Urinary bladder (tissue), 4 donors: ENCODE data around the gene HOXD3. TPM values are rescaled to one million over a fixed set of nuclear protein-coding genes. Genes with fewer than 3 reads are reported as not detected.

ENCODE experiments used
- DNase-seq: peaks from one replicate; pipeline ENCODE4 v3.0.0-alpha.2; 2015; ENCODE audit errors: extremely low spot score
- H3K27ac ChIP-seq: one replicate; pipeline ENCODE4 v1.5.1; 2013; ENCODE audit warnings: low read depth, mild to moderate bottlenecking, moderate library complexity
- H3K36me3 ChIP-seq: one replicate; pipeline ENCODE4 v1.6.1; 2013; ENCODE audit warnings: mild to moderate bottlenecking, moderate library complexity; ENCODE audit not compliant: insufficient read depth
- H3K4me1 ChIP-seq: one replicate; pipeline ENCODE4 v1.6.1; 2013; ENCODE audit warnings: mild to moderate bottlenecking, moderate library complexity; ENCODE audit not compliant: insufficient read depth
- H3K4me3 ChIP-seq: one replicate; pipeline ENCODE4 v1.5.1; 2013; ENCODE audit warnings: low read depth, low read length
- WGBS: extraction: QIAGEN DNeasy Blood & Tissue Kit; methylation state at CpG from one replicate; pipeline ENCODE4 v1.1.7; 2013; 5-methylcytosine and 5-hydroxymethylcytosine counted together
- polyA plus RNA-seq: library from polyadenylated mRNA; stranded (reverse); fragments of 200-250 nt; gene quantifications from one replicate; pipeline ENCODE4 v1.2.3, GENCODE V29; 2013
- total RNA-seq: library from RNA; depleted of rRNA; stranded (reverse); fragments of >200 nt; gene quantifications from one replicate; pipeline ENCODE4 v1.2.3, GENCODE V29; 2014
- donor health status: healthy with polysubstance abuse.
- donor health status: healthy.

Gene HOXD3
- total and polyA plus RNA-seq, 2 donors = 1.6 to 5.2 TPM

- Histone ChIP-seq H3K36me3 (no peaks in the 10 kb centered on the region), H3K27ac (no peak overlapping the region), H3K4me1 (no peaks in the 10 kb centered on the region), H3K4me3 (no peak overlapping the region)
- WGBS = 16% methylated on average over 26 of the region's 26 CpGs
- no peak for DNase-seq
Measured at GRCh38 chr2:176165370-176166050, 8.4 kb downstream of the HOXD3 start.

- Histone ChIP-seq H3K27ac (no peak overlapping the region), H3K36me3 (no peaks in the 10 kb centered on the region), H3K4me1 (no peaks in the 10 kb centered on the region), H3K4me3 (no peak overlapping the region)
- no peak for DNase-seq
- WGBS = 43% methylated on average over 2 of the region's 2 CpGs
Measured at GRCh38 chr2:176166272-176166671, 9.2 kb downstream of the HOXD3 start.

GRCh38 chr2:176167398-176167797, 10.3 kb downstream of the HOXD3 start:
- Histone ChIP-seq H3K27ac (no peak overlapping the region), H3K36me3 (no peaks in the 10 kb centered on the region), H3K4me1 (no peaks in the 10 kb centered on the region), H3K4me3 (no peak overlapping the region)
- 73% methylated on average over 1 of the region's 1 CpG for WGBS
- no peak for DNase-seq

GRCh38 chr2:176169181-176169580, 12.1 kb downstream of the HOXD3 start:
- DNase-seq = no peak
- Histone ChIP-seq H3K4me1 (no peaks in the 10 kb centered on the region), H3K36me3 (no peaks in the 10 kb centered on the region), H3K27ac (no peak overlapping the region), H3K4me3 (no peak overlapping the region)
- WGBS = 77% methylated on average over 5 of the region's 5 CpGs

GRCh38 chr2:176169711-176170110, 12.6 kb downstream of the HOXD3 start:
- H3K27ac ChIP-seq = no peak overlapping the region
- WGBS = 69% methylated on average over 2 of the region's 2 CpGs

GRCh38 chr2:176170602-176171305, 13.6 kb downstream of the HOXD3 start:
- no peaks in the 10 kb centered on the region for H3K36me3 ChIP-seq
- H3K4me3 ChIP-seq = no peak overlapping the region
- 90% methylated on average over 1 of the region's 1 CpG for WGBS
- no peaks in the 10 kb centered on the region for H3K4me1 ChIP-seq
- no peak overlapping the region for H3K27ac ChIP-seq
- no peak for DNase-seq

More at GRCh38 chr2:176169711-176170110, 12.6 kb downstream of the HOXD3 start:
- H3K4me3 ChIP-seq = no peak overlapping the region
- no peak for DNase-seq
- no peaks in the 10 kb centered on the region for H3K36me3 ChIP-seq
- no peaks in the 10 kb centered on the region for H3K4me1 ChIP-seq

GRCh38 chr2:176171351-176172006, 14.4 kb downstream of the HOXD3 start:
- H3K4me3 ChIP-seq = no peak overlapping the region
- H3K27ac ChIP-seq = no peak overlapping the region
- 11% methylated on average over 51 of the region's 51 CpGs for WGBS
- H3K36me3 ChIP-seq = no peaks in the 10 kb centered on the region
- DNase-seq = no peak
- no peaks in the 10 kb centered on the region for H3K4me1 ChIP-seq

- no peak for DNase-seq
- Histone ChIP-seq H3K36me3 (no peaks in the 10 kb centered on the region), H3K4me3 (no peak overlapping the region), H3K4me1 (no peaks in the 10 kb centered on the region), H3K27ac (no peak overlapping the region)
- WGBS = 22% methylated on average over 60 of the region's 60 CpGs
Measured at GRCh38 chr2:176172007-176172894, 15.1 kb downstream of the HOXD3 start.

- H3K36me3 ChIP-seq = no peaks in the 10 kb centered on the region
- WGBS = 41% methylated on average over 14 of the region's 14 CpGs
- no peak overlapping the region for H3K27ac ChIP-seq
- no peaks in the 10 kb centered on the region for H3K4me1 ChIP-seq
- no peak overlapping the region for H3K4me3 ChIP-seq
- no peak for DNase-seq
Measured at GRCh38 chr2:176172895-176173566, 15.9 kb downstream of the HOXD3 start.

GRCh38 chr2:176173567-176174381, 16.7 kb downstream of the HOXD3 start:
- Histone ChIP-seq H3K4me1 (no peaks in the 10 kb centered on the region), H3K27ac (no peak overlapping the region), H3K36me3 (no peaks in the 10 kb centered on the region), H3K4me3 (no peak overlapping the region)
- DNase-seq = no peak
- WGBS = 28% methylated on average over 7 of the region's 7 CpGs

GRCh38 chr2:176174382-176174823, 17.3 kb downstream of the HOXD3 start:
- H3K36me3 ChIP-seq = no peaks in the 10 kb centered on the region
- no peak overlapping the region for H3K4me3 ChIP-seq
- no peaks in the 10 kb centered on the region for H3K4me1 ChIP-seq
- WGBS = 18% methylated on average over 14 of the region's 14 CpGs
- no peak for DNase-seq
- H3K27ac ChIP-seq = no peak overlapping the region
